GM19468 (cell line): ENCODE results near the gene EML5.

ENCODE experiments used
- ATAC-seq: cut with Tn5 transposase; IDR thresholded peaks from one replicate; pipeline ENCODE4 v1.9.1; 2021; ENCODE audit warnings: mild to moderate bottlenecking, moderate library complexity, moderate number of reproducible peaks; ENCODE audit not compliant: unreplicated experiment; ENCODE audit errors: extremely low read depth

Gene EML5

GRCh38 chr14:88628033-88628432 lies 164.7 kb downstream of the EML5 start:
- ATAC-seq: no peak

DNA sequence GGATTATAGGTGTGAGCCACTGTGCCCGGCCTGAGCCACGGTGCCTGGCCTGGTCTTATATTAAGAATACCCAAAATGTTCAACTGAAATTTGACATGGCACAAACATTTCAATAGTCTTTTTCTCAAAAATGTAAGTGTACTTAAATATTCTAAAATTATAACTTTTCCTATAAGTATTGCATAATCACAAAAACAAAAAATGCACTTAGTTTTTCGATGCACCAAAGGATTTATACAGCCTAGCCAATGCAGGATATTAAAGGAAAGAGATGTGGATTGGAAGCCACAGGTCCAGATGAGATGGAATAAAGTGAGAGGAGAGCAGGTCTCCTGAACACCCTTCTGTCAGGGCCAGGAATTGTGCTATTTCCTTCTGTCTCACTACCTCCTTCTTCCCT lies 167.1 kb downstream of the EML5 start:
- no peak for ATAC-seq

DNA sequence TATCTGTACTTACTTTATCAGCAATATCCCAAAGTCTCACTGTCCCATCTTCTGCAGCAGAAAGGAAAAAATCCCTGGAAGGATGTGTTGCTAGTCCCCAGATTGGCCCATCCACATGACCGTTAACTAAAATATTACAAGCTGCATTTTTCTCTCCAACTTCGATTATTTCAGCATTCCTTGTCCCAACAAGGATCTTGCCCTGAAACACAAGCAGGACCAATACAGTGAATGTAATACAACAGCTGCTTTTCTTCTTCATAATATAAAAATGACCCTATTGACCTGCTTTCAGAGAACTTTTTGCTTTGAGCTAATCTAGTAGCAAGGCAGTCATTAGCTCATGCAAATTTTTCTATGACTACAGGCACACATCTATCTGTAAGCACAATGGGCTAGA lies 171.7 kb downstream of the EML5 start:
- no peak for ATAC-seq

GRCh38 chr14:88618476-88618875 lies 174.3 kb downstream of the EML5 start:
- ATAC-seq: no peak

GRCh38 chr14:88617479-88617878 lies 175.3 kb downstream of the EML5 start:
- no peak for ATAC-seq

GRCh38 chr14:88616697-88617096 lies 176.1 kb downstream of the EML5 start:
- no peak for ATAC-seq

DNA sequence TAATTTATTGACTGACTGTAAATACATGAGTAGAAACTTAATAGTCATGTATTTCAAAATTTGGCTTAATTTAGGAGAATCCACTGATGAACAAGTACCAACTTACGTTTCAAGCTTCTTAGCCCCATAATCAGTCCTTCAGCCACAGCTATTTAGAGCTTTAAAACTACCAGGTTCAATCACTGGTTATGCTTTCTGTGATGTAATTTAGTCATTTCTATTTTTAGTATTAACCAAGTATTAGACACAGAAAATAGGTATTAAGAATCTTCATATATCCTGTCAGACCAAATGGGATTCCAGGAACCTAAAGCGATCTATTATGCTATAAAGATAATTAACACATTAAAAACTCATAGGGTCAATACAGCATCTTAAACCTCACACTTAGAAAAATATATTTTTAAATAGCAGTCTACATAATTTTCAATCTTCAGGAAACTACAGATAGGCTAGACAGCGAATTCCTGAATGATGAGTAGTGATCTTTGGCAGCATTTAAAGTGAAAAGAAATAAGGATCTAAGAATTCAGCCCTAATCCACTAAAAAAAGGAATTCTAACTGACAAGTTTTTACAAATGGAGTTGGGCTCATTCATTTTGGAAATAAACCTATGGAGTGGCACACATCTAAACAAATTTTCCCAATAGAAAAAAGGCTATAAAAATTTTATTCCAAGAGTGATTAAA lies 178.4 kb downstream of the EML5 start:
- ATAC-seq: no peak

DNA sequence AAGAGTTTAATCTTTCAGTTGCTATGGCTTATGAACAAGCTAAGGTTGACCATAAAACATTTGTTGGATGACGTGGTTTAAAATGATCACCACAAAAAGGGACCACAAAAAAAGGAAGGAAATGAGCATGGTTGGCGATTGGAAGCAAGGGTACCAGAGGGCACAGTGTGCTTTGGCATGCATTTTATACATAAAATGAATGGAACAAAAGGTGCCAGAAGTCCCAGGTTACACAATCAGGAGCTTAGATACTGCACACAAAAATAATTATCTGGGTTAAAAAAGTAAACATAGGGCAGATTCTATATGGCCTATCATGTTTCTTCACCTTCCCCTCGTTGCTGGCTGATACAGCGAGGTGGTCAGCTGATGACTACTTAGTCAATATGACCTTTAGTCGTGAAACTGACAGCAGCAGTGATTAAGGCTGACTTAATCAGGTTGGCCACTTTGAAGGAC lies 179.2 kb downstream of the EML5 start:
- ATAC-seq: peak; percentile 23

GRCh38 chr14:88612981-88613380 lies 179.8 kb downstream of the EML5 start:
- ATAC-seq: no peak

DNA sequence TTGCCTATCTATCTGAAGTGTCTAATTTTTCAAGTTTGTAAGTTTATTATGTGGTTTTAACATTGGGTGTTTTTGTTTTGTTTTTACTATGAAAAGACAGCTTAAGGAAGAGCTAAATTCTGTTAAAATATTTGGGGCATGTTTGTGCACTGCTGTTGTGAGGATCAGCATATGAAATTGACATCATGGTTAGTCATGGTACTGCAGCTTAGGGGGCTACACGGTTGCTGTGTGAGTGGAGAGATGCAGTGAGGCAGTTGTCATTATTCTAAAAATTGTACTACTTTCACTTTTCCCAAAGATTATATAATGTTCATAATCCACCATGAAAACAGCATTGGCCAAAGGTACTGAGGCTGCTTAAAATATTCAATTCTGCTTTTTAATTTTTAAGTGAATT lies 180.9 kb downstream of the EML5 start:
- ATAC-seq: no peak

DNA sequence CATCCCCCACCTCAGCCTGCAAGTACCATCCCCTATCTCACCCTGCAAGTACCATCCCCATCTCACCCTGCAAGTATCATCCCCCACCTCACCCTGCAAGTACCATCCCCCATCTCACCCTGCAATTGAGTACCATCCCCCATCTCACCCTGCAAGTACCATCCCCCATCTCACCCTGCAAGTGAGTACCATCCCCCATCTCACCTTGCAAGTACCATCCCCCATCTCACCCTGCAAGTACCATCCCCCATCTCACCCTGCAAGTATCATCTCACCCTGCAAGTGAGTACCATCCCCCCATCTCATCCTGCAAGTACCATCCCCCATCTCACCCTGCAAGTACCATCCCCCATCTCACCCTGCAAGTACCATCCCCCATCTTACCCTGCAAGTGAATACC lies 184.9 kb downstream of the EML5 start:
- no peak for ATAC-seq

GRCh38 chr14:88605594-88605993 lies 187.2 kb downstream of the EML5 start:
- ATAC-seq: no peak

GRCh38 chr14:88604212-88604611 lies 188.5 kb downstream of the EML5 start:
- ATAC-seq: no peak

DNA sequence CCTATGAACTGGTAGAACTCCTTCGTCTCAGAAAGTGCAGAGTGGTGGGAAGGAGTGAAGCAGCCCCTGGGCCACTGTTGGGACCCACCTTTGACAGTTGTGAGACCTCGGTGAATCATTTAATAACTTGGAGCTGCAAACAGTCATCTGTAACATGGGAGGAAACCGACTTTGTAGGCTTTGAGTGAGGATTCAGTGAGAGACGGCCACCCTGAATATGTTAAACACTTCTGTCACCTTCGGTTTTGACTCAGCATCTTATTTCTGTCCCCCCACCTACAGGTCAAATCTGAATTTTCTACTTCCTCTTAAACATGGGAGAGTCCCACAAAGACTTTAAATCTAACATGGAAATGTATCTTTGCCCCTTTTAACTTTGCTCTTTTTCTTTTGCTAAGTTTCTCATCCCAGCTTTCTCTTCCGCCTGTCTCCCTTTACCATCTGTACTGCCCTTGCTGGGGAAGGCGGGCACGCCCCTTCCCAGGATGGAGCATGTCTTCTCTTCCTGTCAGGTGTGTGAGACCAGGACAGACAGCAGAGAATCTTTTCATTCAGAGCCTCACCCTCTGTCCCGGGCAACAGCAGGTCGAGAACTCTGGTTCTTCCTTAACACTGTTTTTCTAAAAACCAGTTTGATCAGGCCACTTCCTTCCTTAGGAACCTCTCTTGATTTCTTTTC lies 192.9 kb downstream of the EML5 start:
- ATAC-seq: peak; percentile 74

DNA sequence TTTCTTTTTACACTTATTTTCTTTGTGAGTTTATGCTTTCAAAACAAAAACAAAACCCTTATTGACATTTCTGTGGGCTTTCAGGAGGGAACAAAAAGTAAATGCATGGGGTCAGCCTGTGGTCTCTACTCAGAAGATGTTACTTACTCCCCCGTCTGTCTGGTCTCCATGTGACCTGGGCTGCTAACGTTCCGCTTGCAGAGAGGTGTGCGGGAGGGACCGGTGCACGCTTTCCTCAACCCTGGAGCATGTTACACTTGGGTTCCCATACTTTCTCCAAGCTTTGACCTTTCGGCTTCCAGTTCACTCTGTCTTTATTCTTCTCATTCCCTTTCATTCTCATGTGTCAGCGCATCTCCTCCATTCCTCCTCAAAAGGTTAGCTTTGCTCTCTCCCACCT lies 193.4 kb downstream of the EML5 start:
- no peak for ATAC-seq

DNA sequence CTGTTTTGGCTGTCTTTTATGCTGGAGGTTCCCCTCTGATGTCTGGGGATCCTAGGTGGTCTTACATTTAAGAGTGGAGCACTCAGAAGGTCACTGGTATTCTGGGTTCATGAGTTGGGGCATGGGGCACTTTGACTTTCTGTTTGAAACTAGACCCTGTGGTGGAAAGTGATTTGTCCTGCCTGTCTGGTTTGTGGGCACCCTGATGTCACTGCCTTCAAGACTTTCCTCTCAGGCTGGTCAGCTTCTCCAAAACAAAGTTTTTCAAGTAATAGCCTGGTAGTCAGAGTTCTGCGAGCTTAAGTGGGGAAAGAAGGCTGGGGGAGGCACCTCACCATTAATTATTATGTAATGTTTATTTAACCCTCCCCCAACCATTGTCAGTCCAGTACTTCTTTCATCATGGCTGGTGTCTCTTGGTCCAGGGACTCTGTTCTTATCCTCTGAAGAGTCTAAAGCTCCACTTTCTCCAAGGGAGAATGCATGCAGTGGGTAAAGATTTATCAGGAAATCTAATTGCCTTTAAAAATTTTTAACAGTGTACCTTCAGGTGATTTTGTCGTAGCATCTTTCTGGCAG lies 194.6 kb downstream of the EML5 start:
- no peak for ATAC-seq

- ATAC-seq: no peak
Measured at GRCh38 chr14:88597601-88598000, 195.2 kb downstream of the EML5 start.

DNA sequence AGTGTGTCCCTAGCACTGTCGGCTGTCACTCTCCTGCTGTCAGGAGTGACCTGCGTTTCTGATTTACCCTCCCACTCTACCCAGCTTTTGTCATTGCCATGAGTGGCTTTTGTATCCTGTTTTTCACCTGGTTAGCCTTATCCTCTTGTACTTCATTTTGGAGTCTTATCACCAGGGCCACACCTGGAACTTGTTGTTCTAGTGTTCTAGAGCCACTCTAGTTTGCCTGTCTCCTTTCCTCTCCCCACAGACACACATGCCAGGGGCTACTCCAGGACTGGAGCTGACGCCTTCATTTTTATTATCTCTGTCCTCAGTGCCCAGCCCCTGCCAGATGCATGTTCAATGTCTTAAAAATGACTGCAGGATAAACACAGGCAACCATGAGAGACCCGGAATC lies 195.7 kb downstream of the EML5 start:
- no peak for ATAC-seq

DNA sequence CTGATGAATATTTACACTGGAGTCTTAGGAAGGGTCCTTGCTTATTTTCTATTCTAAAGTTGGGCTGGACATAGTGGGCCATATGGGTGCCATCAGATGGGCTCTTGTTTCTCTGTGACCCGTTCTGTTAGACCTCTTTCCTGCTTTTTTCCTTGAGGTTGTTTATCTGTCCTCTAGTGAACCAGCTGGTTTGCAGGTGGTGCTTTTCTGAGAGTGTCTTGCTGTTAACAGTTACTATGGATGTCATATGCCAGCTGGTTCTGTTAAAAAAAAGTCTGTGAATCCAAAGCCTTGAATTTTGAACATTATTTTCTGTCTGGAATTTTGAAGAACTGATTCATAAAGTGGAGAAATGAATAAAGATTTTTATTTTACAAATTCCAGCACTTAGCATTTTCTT lies 200.7 kb downstream of the EML5 start:
- no peak for ATAC-seq

GRCh38 chr14:88590173-88590572 lies 202.6 kb downstream of the EML5 start:
- no peak for ATAC-seq

- no peak for ATAC-seq
Measured at GRCh38 chr14:88588081-88588480, 204.7 kb downstream of the EML5 start.

- ATAC-seq: no peak
Measured at GRCh38 chr14:88584451-88584850, 208.3 kb downstream of the EML5 start.
